SHP77 treated with DMSO at 0.1 percent for 48 hours (cell line): ENCODE measurements around the gene GPR162.

Source experiments
- DNase-seq: peaks from one replicate; lab custom pipeline; 2025; lab: John Stamatoyannopoulos, UW

The GPR162 gene

GRCh38 chr12:6786416-6787094, 35.1 kb upstream of the GPR162 start:
- no peak for DNase-seq

GRCh38 chr12:6787309-6787708, 34.3 kb upstream of the GPR162 start:
- DNase-seq = no peak

GRCh38 chr12:6788972-6789924, 32.4 kb upstream of the GPR162 start, which contains the start of gene CD4:
Gene CD4, plus strand, starts transcription at chr12:6789528. Its CDS starts 10,611 bp downstream, at chr12:6800139.
- DNase-seq = no peak

GRCh38 chr12:6790496-6791150, 31.0 kb upstream of the GPR162 start:
- no peak for DNase-seq

GRCh38 chr12:6791931-6792520, 29.6 kb upstream of the GPR162 start:
- DNase-seq = no peak

GRCh38 chr12:6792522-6793201, 29.0 kb upstream of the GPR162 start:
- no peak for DNase-seq

- no peak for DNase-seq
Observed at GRCh38 chr12:6795088-6795487, 26.5 kb upstream of the GPR162 start.

GRCh38 chr12:6796576-6796975, 25.0 kb upstream of the GPR162 start:
- DNase-seq = no peak

- no peak for DNase-seq
Observed at GRCh38 chr12:6799147-6799546, 22.5 kb upstream of the GPR162 start.

GRCh38 chr12:6807170-6807569, 14.5 kb upstream of the GPR162 start:
- DNase-seq = no peak

- DNase-seq = no peak
Observed at GRCh38 chr12:6809056-6809455, 12.6 kb upstream of the GPR162 start.

- DNase-seq = no peak
Observed at GRCh38 chr12:6810758-6811157, 10.9 kb upstream of the GPR162 start.

- DNase-seq = no peak
Observed at GRCh38 chr12:6813363-6813762, 8.3 kb upstream of the GPR162 start.

- DNase-seq = no peak
Observed at GRCh38 chr12:6816598-6816997, 5.0 kb upstream of the GPR162 start.

GRCh38 chr12:6817098-6817497, 4.5 kb upstream of the GPR162 start:
- no peak for DNase-seq

- DNase-seq = no peak
Observed at GRCh38 chr12:6817662-6818157, 3.9 kb upstream of the GPR162 start.

GRCh38 chr12:6818222-6818621, 3.4 kb upstream of the GPR162 start:
- DNase-seq = no peak

GRCh38 chr12:6818645-6819044, 3.0 kb upstream of the GPR162 start:
- DNase-seq = no peak

GRCh38 chr12:6819106-6820030, 2.3 kb upstream of the GPR162 start:
- DNase-seq = no peak

- DNase-seq = no peak
Observed at GRCh38 chr12:6820166-6820565, 1.5 kb upstream of the GPR162 start.
